HG03159 (cell line): ENCODE results near the gene CDH15.
"Not testable (repeated sequence)": the region's sequence is repeated elsewhere in the genome, so short reads cannot be mapped to it uniquely, and the experiment has no call there.

Experiments used
- ATAC-seq: cut with Tn5 transposase; IDR thresholded peaks from one replicate; pipeline ENCODE4 v1.9.1; 2021; ENCODE audit warnings: mild to moderate bottlenecking, moderate library complexity; ENCODE audit not compliant: unreplicated experiment

Gene CDH15

DNA sequence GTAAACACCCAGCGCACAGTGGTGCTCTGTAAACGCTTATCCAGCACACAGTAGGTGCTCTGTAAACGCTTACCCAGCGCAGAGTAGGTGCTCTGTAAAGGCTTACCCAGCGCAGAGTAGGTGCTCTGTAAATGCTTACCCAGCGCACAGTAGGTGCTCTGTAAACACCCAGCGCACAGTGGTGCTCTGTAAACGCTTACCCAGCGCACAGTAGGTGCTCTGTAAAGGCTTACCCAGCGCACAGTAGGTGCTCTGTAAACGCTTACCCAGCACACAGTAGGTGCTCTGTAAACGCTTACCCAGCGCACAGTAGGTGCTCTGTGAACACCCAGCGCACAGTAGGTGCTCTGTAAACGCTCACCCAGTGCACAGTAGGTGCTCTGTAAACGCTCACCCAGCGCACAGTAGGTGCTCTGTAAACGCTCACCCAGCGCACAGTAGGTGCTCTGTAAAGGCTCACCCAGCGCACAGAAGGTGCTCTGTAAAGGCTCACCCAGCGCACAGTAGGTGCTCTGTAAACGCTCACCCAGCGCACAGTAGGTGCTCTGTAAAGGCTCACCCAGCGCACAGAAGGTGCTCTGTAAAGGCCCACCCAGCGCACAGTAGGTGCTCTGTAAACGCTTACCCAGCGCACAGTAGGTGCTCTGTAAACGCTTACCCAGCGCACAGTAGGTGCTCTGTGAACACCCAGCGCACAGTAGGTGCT is 14.5 kb downstream of the CDH15 start:
- ATAC-seq, result not testable (repeated sequence)

DNA sequence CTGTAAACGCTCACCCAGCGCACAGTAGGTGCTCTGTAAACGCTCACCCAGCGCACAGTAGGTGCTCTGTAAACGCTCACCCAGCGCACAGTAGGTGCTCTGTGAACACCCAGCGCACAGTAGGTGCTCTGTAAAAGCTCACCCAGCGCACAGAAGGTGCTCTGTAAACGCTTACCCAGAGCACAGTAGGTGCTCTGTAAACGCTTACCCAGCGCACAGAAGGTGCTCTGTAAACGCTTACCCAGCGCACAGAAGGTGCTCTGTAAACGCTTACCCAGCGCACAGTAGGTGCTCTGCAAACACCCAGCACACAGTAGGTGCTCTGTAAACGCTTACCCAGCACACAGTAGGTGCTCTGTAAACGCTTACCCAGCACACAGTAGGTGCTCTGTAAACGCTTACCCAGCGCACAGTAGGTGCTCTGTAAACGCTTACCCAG is 15.1 kb downstream of the CDH15 start:
- ATAC-seq, result not testable (repeated sequence)

DNA sequence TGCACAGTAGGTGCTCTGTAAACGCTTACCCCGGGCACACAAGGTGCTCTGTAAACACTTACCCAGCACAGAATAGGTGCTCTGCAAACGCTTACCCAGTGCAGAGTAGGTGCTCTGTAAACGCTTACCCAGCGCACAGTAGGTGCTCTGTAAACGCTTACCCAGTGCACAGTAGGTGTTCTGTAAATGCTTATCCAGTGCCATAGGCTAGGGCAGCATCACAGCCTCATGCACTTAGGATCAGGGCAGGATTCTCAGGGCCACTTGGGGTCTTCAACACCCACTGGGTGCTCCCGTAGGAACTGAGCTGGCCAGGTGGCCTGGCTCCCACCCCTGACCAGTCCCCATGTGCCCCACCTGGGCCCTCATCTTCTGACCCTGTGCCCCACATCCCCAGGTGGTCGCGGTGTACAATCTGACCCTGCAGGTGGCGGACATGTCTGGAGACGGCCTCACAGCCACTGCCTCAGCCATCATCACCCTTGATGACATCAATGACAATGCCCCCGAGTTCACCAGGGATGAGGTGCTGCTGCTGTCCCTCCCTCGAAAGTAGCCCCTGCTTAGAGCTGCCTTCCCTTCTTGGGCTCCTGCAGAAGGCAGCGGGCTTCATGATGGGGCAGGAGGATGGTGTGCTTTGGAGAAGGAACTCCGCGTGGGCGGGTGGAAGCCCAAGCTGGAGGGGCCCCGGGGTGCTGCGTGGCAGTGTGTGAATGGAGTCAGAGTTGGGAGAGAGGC is 15.7 kb downstream of the CDH15 start:
- ATAC-seq, result no peak

DNA sequence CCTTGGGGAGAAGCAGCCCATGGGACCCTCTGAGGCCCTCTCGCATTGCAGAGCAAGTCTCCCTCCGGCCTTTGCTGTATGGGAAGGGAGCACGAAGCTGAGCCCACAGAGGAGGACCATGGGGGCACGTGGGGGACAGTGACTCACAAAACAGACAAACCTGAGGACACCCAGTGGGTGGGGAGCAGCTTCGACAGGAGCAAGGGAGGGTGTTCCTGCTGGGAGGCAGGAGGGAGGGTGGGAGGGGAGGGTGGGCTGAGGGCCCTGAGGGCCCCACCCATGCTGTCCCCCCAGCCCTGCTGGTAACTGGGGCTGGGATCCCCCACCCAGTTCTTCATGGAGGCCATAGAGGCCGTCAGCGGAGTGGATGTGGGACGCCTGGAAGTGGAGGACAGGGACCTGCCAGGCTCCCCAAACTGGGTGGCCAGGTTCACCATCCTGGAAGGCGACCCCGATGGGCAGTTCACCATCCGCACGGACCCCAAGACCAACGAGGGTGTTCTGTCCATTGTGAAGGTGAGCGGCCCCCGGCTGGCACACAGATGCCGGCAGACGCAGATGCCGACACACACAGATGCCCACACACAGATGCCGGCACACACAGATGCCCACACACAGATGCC is 16.3 kb downstream of the CDH15 start:
- ATAC-seq, result no peak

DNA sequence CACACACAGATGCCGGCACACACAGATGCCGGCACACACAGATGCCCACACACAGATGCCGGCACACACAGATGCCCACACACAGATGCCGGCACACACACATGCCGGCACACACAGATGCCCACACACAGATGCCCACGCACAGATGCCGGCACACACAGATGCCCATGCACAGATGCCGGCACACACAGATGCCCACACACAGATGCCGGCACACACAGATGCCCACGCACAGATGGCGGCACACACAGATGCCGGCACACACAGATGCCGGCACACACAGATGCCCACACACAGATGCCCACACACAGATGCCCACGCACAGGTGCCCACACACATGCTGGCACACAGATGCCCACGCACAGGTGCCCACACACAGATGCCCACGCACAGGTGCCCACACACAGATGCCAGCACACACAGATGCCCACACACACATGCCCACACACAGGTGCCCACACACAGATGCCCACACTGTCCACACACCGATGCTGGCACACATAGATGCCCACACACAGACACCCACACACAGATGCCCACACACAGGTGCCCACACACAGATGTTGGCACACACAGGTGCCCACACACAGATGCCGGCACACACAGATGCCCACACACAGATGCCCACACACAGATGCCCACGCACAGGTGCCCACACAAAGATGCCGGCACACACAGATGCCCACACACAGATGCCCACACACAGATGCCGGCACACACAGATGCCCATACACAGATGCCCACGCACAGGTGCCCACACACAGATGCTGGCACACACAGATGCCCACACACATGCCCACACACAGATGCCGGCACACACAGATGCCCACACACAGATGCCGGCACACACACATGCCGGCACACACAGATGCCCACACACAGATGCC is 17.2 kb downstream of the CDH15 start:
- not testable (repeated sequence) for ATAC-seq

DNA sequence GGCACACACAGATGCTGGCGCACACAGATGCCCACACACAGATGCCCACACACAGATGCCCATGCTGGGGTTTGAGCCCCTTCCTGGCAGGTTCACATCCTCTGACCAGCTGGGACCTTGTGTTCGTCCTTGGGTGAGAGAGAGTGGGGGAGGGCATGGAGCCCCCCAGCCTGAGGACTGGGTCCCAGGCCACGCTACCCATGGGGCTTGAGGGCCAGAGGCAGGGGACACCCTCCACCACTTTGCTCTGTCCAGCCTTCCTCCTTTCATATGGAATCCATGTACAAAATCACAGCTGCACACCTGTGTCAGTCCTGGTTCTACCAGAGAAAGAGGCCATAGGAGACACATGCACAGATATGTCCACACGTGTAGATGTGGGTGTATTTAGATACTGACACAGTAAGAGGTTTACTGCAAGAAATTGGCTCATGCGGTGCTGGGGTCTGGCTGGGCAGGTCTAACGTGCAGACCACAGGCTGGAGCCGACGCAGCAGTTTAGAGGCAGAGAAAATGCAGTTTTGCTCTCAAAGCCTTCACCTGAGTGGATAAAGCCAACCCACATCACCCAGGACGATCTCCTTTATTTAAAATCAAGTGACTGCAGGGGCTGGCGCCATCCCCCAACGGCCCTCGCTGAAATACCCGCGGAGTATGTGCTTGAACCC is 17.9 kb downstream of the CDH15 start:
- no peak for ATAC-seq

DNA sequence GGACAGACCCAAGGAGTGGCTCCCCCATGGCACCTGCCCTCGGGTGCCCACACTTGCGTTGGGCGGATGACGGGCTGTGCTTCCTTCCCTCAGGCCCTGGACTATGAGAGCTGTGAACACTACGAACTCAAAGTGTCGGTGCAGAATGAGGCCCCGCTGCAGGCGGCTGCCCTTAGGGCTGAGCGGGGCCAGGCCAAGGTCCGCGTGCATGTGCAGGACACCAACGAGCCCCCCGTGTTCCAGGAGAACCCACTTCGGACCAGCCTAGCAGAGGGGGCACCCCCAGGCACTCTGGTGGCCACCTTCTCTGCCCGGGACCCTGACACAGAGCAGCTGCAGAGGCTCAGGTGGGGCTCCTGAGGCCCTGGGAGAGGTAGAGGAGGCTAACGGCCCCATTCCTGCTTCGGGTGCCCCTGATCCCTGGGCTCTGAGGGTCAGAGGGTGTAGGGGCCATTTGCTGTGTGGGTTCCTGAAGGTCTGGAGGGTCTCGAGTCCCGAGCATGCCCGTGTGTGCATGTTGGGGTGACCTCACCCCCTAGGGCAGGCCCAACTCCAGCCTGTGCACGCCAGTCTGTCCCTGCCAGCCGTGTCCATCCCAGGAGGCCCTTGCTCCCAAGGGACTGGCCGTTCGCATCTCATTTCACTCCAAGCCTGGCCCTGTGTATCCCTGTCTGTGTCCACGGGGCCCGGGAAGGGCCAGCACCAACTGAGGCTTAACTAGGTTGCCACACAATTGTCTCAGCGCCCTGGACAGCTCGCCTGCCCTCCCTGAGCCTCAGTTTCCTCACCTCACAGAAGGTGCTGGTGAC is 18.8 kb downstream of the CDH15 start:
- no peak for ATAC-seq

DNA sequence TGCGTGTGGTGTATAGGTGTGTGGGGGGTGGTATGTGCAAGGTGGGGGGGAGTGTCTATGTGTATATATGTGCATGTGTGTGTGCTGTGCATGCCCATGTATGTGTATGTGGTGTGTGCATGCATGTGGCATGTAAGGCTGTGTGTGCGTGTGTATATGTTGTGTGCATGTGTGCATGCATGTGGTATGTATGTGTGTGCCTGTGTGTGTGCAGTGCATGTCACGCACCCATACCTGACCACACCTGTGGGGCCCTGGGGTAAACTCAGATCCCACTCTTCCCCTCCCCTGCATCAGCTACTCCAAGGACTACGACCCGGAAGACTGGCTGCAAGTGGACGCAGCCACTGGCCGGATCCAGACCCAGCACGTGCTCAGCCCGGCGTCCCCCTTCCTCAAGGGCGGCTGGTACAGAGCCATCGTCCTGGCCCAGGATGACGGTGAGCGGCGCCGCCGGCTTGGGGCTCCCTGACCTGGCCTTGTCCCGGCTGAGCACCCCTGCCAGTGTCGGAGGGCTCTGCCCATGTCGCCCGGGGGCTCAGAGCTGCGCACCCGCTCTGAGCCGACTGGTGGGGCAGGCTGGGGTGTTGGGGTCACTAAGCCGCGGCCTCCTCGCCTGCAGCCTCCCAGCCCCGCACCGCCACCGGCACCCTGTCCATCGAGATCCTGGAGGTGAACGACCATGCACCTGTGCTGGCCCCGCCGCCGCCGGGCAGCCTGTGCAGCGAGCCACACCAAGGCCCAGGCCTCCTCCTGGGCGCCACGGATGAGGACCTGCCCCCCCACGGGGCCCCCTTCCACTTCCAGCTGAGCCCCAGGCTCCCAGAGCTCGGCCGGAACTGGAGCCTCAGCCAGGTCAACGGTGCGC is 19.7 kb downstream of the CDH15 start:
- ATAC-seq, result no peak

DNA sequence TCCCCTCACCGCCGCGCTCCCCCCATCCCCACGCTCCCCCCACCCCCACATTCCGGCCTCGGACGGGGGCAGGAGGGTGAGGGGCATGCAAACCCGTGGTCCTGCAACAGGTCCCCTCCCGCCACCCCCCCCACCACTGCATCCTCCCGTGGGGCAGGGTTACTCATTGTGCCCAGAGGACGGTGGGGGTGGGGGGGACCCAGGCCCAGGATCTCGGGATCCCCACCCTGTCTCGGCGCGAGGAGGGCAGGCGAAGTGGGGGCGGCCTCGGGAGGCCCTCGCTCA is 20.3 kb downstream of the CDH15 start:
- no peak for ATAC-seq

DNA sequence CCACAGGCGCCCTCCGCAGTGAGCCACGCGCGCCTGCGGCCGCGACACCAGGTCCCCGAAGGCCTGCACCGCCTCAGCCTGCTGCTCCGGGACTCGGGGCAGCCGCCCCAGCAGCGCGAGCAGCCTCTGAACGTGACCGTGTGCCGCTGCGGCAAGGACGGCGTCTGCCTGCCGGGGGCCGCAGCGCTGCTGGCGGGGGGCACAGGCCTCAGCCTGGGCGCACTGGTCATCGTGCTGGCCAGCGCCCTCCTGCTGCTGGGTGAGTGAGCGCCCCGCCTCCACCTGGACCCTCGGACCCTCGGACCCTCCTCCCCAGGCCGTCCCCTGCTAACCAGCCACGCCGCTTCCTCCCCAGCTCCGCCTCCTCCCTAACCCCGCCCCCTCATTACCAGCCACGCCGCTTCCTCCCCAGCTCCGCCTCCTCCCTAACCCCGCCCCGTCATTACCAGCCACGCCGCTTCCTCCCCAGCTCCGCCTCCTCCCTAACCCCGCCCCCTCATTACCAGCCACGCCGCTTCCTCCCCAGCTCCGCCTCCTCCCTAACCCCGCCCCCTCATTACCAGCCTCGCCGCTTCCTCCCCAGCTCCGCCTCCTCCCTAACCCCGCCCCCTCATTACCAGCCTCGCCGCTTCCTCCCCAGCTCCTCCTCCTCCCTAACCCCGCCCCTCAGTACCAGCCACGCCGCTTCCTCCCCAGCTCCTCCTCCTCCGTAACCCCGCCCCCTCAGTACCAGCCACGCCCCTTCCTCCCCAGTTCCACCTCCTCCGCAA is 20.8 kb downstream of the CDH15 start:
- not testable (repeated sequence) for ATAC-seq

DNA sequence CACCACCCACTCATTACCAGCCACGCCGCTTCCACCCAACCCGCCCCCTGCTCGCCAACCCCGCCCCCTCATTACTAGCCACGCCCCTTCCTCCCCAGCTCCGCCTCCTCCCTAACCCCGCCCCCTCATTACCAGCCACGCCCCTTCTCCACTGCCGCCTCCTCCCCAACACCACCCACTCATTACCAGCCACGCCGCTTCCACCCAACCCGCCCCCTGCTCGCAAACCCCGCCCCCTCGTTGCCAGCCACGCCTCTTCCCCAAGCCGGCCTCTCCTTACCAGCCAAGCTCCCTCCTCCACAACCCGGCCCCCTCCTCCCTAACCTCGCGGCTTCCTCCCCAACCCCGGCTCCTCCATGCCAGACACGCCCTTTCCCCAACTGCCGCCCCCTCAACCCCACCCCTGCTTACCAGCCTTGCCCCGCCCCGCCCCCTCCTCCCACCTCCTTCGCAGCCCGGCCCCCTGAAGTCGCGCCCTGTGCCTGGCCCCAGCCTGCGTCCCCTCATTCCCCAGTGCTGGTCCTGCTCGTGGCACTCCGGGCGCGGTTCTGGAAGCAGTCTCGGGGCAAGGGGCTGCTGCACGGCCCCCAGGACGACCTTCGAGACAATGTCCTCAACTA is 21.5 kb downstream of the CDH15 start:
- ATAC-seq, result no peak

DNA sequence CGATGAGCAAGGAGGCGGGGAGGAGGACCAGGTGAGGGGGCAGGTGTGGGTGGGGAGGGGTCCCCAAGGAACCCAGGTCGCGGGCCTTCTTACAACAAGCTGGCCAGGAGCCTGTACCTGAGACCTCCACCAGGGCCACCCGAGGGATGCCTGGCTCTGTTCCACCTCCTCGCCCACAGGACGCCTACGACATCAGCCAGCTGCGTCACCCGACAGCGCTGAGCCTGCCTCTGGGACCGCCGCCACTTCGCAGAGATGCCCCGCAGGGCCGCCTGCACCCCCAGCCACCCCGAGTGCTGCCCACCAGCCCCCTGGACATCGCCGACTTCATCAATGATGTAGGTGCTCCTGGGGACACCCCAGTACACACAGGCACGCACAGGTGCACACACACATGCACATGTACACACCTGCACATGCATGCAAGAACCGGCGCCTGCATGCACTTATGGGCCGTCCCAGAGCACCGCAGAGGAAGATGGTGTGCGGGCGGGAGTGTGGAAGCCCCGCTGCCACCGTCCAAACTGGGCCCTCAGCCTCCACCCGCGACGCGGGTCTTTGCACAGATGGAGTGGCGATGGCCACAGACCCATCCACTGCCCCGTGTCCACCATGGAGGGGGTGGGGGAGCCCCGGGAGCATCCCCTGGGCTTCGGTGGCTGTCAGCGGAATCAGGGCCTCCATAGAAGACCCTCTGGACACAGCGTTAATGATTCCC is 22.2 kb downstream of the CDH15 start:
- ATAC-seq, result no peak

DNA sequence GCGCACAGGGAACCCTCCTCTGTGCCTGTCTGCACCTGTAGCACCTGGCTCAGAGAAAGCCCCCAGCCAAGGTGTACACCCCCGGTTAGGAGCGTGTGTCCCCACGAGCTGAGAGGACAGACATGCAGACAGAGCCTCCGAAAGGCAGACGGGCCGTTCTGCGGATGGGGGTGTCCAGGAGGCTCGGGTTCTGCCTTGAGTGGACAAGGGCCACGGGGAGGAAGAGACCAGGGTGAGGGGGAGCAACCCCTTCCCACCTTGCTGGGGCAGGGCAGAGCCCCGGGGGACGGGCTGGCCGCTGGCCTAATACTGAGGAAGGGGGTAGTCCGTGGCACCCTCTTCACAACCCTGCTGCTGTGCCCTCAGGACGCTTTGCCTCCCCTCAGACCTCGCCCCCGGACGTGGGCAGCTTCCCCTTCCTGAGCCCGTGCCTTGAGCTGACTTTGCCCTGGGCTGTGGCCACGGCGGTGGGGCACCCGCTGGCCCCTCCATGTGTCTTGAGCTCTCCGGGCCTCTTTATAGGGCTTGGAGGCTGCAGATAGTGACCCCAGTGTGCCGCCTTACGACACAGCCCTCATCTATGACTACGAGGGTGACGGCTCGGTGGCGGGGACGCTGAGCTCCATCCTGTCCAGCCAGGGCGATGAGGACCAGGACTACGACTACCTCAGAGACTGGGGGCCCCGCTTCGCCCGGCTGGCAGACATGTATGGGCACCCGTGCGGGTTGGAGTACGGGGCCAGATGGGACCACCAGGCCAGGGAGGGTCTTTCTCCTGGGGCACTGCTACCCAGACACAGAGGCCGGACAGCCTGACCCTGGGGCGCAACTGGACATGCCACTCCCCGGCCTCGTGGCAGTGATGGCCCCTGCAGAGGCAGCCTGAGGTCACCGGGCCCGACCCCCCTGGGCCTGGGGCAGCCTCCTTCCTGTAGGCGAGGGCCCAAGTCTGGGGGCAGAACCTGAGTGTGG is 23.1 kb downstream of the CDH15 start:
- ATAC-seq, result no peak

DNA sequence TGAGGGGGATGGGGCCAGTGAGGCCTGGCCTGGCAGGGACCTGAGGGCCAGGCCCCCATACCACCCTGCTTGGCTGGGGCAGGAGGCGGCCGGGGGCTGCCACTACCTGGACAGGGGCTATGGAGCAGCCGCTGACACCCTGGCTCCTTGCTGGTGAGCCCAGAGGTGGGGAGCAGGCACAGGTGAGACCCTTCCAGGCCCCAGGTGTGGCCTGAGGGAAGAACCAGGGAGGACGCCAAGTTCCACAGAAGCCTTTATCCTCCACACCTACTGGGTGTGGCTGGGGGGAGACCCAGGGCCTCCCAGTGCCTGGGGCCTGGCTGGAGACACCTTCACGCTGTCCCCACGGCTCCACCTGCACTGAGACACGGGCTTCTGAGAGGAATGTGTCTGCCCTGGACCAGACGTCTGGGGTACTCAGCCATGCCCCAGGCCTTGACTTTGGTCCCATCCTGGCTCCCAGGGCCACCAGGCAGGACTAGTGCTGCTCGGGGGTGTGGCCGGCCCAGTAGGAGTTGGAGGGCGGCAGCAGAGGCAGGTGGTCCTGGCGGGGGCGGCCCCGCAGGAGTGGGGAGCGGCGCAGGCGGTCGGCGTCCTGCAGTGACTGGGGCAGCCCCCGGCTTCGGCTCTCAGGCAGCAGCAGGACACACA is 24.1 kb downstream of the CDH15 start:
- no peak for ATAC-seq

DNA sequence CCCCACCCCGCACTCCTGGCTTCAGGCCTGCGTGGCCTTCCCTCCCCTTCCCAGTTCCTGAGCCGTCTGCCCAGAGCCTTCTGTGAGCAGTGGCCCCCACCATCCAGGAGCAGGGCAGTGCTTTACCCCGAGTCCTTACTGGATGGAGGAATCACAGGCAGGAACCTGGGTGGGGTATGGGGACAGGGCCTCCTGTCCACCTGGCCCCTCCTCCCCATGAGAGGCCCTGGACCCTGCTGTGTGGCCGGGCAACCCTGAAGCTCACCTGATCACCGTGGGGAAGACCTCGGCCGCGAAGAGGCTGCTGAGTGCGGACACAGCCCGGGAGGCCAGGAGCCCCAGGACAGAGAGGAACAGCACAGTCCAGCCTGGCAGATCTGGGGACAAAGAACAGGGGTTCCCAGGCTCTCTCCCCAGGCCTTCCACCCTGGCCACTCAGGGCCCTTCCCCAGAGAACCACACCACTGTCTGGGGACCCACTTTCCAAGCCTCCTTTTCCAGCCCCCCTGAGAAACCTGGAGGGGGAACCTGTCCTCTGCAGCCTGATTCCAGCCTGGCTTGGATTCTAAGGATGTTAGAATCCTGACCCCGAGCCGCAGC is 25.6 kb downstream of the CDH15 start:
- no peak for ATAC-seq
